Measurements from ENCODE around the gene IKZF2.

Gene IKZF2

GRCh38 chr2:213002383-213002782 lies 149.0 kb downstream of the IKZF2 start:
- DNase-seq (ENCODE audit: low spot score) (no peak), FAIRE-seq (no peak)

GRCh38 chr2:213001297-213001910 lies 150.0 kb downstream of the IKZF2 start:
- FAIRE-seq (no peak), DNase-seq (ENCODE audit: low spot score) (no peak)

- FAIRE-seq (no peak), DNase-seq (ENCODE audit: low spot score) (no peak)
Measured at GRCh38 chr2:212998626-212999359, 152.6 kb downstream of the IKZF2 start.

- DNase-seq (ENCODE audit: low spot score) (no peak), FAIRE-seq (no peak)
Measured at GRCh38 chr2:212997526-212998020, 153.8 kb downstream of the IKZF2 start.

GRCh38 chr2:212995920-212996319 lies 155.5 kb downstream of the IKZF2 start:
- FAIRE-seq, result no peak
- no peak for DNase-seq (ENCODE audit: low spot score)

GRCh38 chr2:212994976-212995375 lies 156.4 kb downstream of the IKZF2 start:
- no peak for DNase-seq (ENCODE audit: low spot score)
- no peak for FAIRE-seq

GRCh38 chr2:212991120-212991519 lies 160.3 kb downstream of the IKZF2 start:
- DNase-seq (ENCODE audit: low spot score), result no peak
- FAIRE-seq, result no peak

GRCh38 chr2:212990697-212991096 lies 160.7 kb downstream of the IKZF2 start:
- DNase-seq (ENCODE audit: low spot score), result no peak
- FAIRE-seq, result no peak

GRCh38 chr2:212987492-212987891 lies 163.9 kb downstream of the IKZF2 start:
- DNase-seq (ENCODE audit: low spot score) (no peak), FAIRE-seq (no peak)

- no peak for FAIRE-seq
Measured at GRCh38 chr2:212984129-212984528, 167.3 kb downstream of the IKZF2 start.

GRCh38 chr2:212979799-212980198 lies 171.6 kb downstream of the IKZF2 start:
- DNase-seq (ENCODE audit: low spot score), result no peak
- FAIRE-seq, result no peak

More at GRCh38 chr2:212984129-212984528, 167.3 kb downstream of the IKZF2 start:
- DNase-seq (ENCODE audit: low spot score), result no peak

GRCh38 chr2:212979046-212979612 lies 172.3 kb downstream of the IKZF2 start:
- FAIRE-seq (no peak), DNase-seq (ENCODE audit: low spot score) (no peak)

GRCh38 chr2:212977152-212977551 lies 174.3 kb downstream of the IKZF2 start:
- DNase-seq (ENCODE audit: low spot score) (no peak), FAIRE-seq (no peak)

- DNase-seq (ENCODE audit: low spot score), result no peak
- FAIRE-seq, result no peak
Measured at GRCh38 chr2:212975333-212975732, 176.1 kb downstream of the IKZF2 start.

- no peak for FAIRE-seq
- no peak for DNase-seq (ENCODE audit: low spot score)
Measured at GRCh38 chr2:212974692-212975091, 176.7 kb downstream of the IKZF2 start.

- DNase-seq (ENCODE audit: low spot score) (no peak), FAIRE-seq (no peak)
Measured at GRCh38 chr2:212973347-212973746, 178.1 kb downstream of the IKZF2 start.

GRCh38 chr2:212970132-212970531 lies 181.3 kb downstream of the IKZF2 start:
- FAIRE-seq (no peak), DNase-seq (ENCODE audit: low spot score) (no peak)

GRCh38 chr2:212968284-212969081 lies 182.9 kb downstream of the IKZF2 start:
- FAIRE-seq (no peak), DNase-seq (ENCODE audit: low spot score) (no peak)

GRCh38 chr2:212966884-212967283 lies 184.5 kb downstream of the IKZF2 start:
- no peak for FAIRE-seq
- no peak for DNase-seq (ENCODE audit: low spot score)

- DNase-seq (ENCODE audit: low spot score), result no peak
- no peak for FAIRE-seq
Measured at GRCh38 chr2:212962691-212963090, 188.7 kb downstream of the IKZF2 start.

- DNase-seq (ENCODE audit: low spot score) (no peak), FAIRE-seq (no peak)
Measured at GRCh38 chr2:212961255-212961654, 190.2 kb downstream of the IKZF2 start.

- DNase-seq (ENCODE audit: low spot score) (no peak), FAIRE-seq (no peak)
Measured at GRCh38 chr2:212960336-212960735, 191.1 kb downstream of the IKZF2 start.

Measured in RCC 7860 (cell line).